Mesodermal cell (in vitro differentiated cells): ENCODE results near the gene BEST2.

ENCODE experiments used
- H3K27ac ChIP-seq: 2 replicates; pipeline ENCODE4 v1.7.0; 2013; ENCODE audit warnings: mild to moderate bottlenecking, low read depth, low read length, moderate library complexity; ENCODE audit not compliant: severe bottlenecking
- H3K36me3 ChIP-seq: 2 replicates; pipeline ENCODE4 v1.7.1; 2013; ENCODE audit warnings: mild to moderate bottlenecking, low read length, moderate library complexity; ENCODE audit not compliant: control insufficient read depth, insufficient read depth
- H3K4me1 ChIP-seq: one replicate; pipeline ENCODE4 v1.7.1; 2013; ENCODE audit warnings: mild to moderate bottlenecking, low read length; ENCODE audit not compliant: insufficient read depth, control insufficient read depth, poor library complexity, severe bottlenecking
- H3K4me3 ChIP-seq: 2 replicates; pipeline ENCODE4 v1.7.0; 2013; ENCODE audit warnings: low read length, control low read depth, mild to moderate bottlenecking; ENCODE audit not compliant: insufficient read depth, poor library complexity, severe bottlenecking; ENCODE audit errors: extremely low read depth
- H3K9me3 ChIP-seq: 2 replicates; pipeline ENCODE4 v1.7.1; 2013; ENCODE audit warnings: mild to moderate bottlenecking, low read length, moderate library complexity; ENCODE audit not compliant: control insufficient read depth
- WGBS, 2 experiments: methylation state at CpG; one replicate each; pipeline ENCODE4 v1.1.5; 2013; ENCODE audit warnings: missing lambda C conversion rate in 2 of 2; ENCODE audit not compliant: insufficient coverage in 2 of 2; 5-methylcytosine and 5-hydroxymethylcytosine counted together

The BEST2 gene

GRCh38 chr19:12730064-12730463 lies 21.5 kb upstream of the BEST2 start:
- no peak overlapping the region for H3K27ac ChIP-seq
- no peak overlapping the region for H3K4me3 ChIP-seq
- H3K36me3 ChIP-seq, result peaks cover 53% of the 10 kb centered on the region
- WGBS, 2 experiments, result 100% methylated on average over 1 to 2 of the region's 3 CpGs
- H3K4me1 ChIP-seq, result peaks cover 8% of the 10 kb centered on the region
- no peaks in the 10 kb centered on the region for H3K9me3 ChIP-seq

GRCh38 chr19:12731337-12731736 lies 20.3 kb upstream of the BEST2 start:
- Histone ChIP-seq H3K36me3 (peaks cover 53% of the 10 kb centered on the region), H3K4me1 (peaks cover 8% of the 10 kb centered on the region), H3K4me3 (no peak overlapping the region), H3K27ac (no peak overlapping the region), H3K9me3 (no peaks in the 10 kb centered on the region)
- 97% methylated on average over 10 to 23 of the region's 24 CpGs for WGBS, 2 experiments

GRCh38 chr19:12733369-12734214 lies 18.0 kb upstream of the BEST2 start:
- H3K9me3 ChIP-seq, result no peaks in the 10 kb centered on the region
- H3K4me1 ChIP-seq, result peaks cover 15% of the 10 kb centered on the region
- H3K36me3 ChIP-seq, result peaks cover 45% of the 10 kb centered on the region
- 0 to 2% methylated on average over 9 of the region's 15 CpGs for WGBS, 2 experiments
- peak overlapping the region; percentile 86 for H3K27ac ChIP-seq
- H3K4me3 ChIP-seq, result peak overlapping the region; percentile 100

- Histone ChIP-seq H3K9me3 (no peaks in the 10 kb centered on the region), H3K4me3 (peak within 1 kb of the TSS; percentile 86), H3K36me3 (peaks cover 38% of the 10 kb centered on the region), H3K4me1 (peaks cover 15% of the 10 kb centered on the region), H3K27ac (peak within 1 kb of the TSS; percentile 99)
- WGBS, 2 experiments, result 1% methylated on average over 23 to 28 of the region's 29 CpGs
Observed at GRCh38 chr19:12736995-12737834, 14.4 kb upstream of the BEST2 start, which contains the start of gene GET3. TSS of gene GET3 (plus strand) at chr19:12737497. CDS start at chr19:12737506, 9 bp downstream.

- H3K4me1 ChIP-seq, result peaks cover 12% of the 10 kb centered on the region
- H3K36me3 ChIP-seq, result peaks cover 38% of the 10 kb centered on the region
- peak overlapping the region; percentile 99 for H3K27ac ChIP-seq
- H3K4me3 ChIP-seq, result peak overlapping the region; percentile 86
- WGBS, 2 experiments, result 20 to 21% methylated on average over 13 of the region's 13 CpGs
- H3K9me3 ChIP-seq, result no peaks in the 10 kb centered on the region
Observed at GRCh38 chr19:12737835-12738351, 13.7 kb upstream of the BEST2 start.

- peaks cover 72% of the 10 kb centered on the region for H3K36me3 ChIP-seq
- WGBS, 2 experiments, result 95 to 97% methylated on average over 14 to 16 of the region's 22 CpGs
- no peak overlapping the region for H3K4me3 ChIP-seq
- H3K4me1 ChIP-seq, result no peaks in the 10 kb centered on the region
- no peak overlapping the region for H3K27ac ChIP-seq
- peaks cover 4% of the 10 kb centered on the region for H3K9me3 ChIP-seq
Observed at GRCh38 chr19:12745166-12745897, 6.3 kb upstream of the BEST2 start.

- H3K9me3 ChIP-seq, result peaks cover 4% of the 10 kb centered on the region
- WGBS, 2 experiments, result 77 to 79% methylated on average over 2 to 6 of the region's 6 CpGs
- no peak overlapping the region for H3K27ac ChIP-seq
- no peaks in the 10 kb centered on the region for H3K4me1 ChIP-seq
- H3K36me3 ChIP-seq, result peaks cover 48% of the 10 kb centered on the region
- H3K4me3 ChIP-seq, result no peak overlapping the region
Observed at GRCh38 chr19:12748489-12748888, 3.1 kb upstream of the BEST2 start.

- WGBS, 2 experiments, result 34 to 49% methylated on average over 19 to 20 of the region's 24 CpGs
- Histone ChIP-seq H3K4me3 (no peak overlapping the region), H3K27ac (no peak overlapping the region), H3K4me1 (no peaks in the 10 kb centered on the region), H3K9me3 (peaks cover 4% of the 10 kb centered on the region), H3K36me3 (peaks cover 37% of the 10 kb centered on the region)
Observed at GRCh38 chr19:12749938-12750521, 1.6 kb upstream of the BEST2 start.

- Histone ChIP-seq H3K27ac (no peak overlapping the region), H3K4me3 (no peak overlapping the region), H3K36me3 (peaks cover 28% of the 10 kb centered on the region), H3K9me3 (peaks cover 4% of the 10 kb centered on the region), H3K4me1 (no peaks in the 10 kb centered on the region)
- WGBS, 2 experiments, result 84 to 89% methylated on average over 9 of the region's 9 CpGs
Observed at GRCh38 chr19:12750851-12751250, 740 bp upstream of the BEST2 start.
